HCT116 (cell line): ENCODE data around the gene ZNF521. TPM values are rescaled to one million over a fixed set of nuclear protein-coding genes. Genes with fewer than 3 reads are reported as not detected.

Experiments used
- ATAC-seq: fragments of 200-7000 bp; cut with Tn5 transposase; 2 replicates; pipeline ENCODE4 v1.9.1; 2020; ENCODE audit warnings: mild to moderate bottlenecking, moderate library complexity
- BruUV-seq: library from RNA; stranded (reverse); fragments of 400-500 nt; replicated peaks from 2 replicates; lab custom pipeline; 2021; lab: Mats Ljungman, UMichigan
- CTCF ChIA-PET: fragments of 300-600 bp; sonication (Branson Sonifier 250); formaldehyde crosslinking; loops from one replicate; lab custom pipeline; 2021; ENCODE audit warnings: antibody characterized with exemption; lab: Charles Lee
- POLR2A ChIA-PET: fragments of 300-600, 350-600 bp; sonication (Branson Sonifier 250); formaldehyde crosslinking; loops from one replicate; lab custom pipeline; 2021; ENCODE audit warnings: antibody characterized with exemption; lab: Charles Lee
- RAD21 ChIA-PET, 2 experiments: fragments of 300-600 bp; sonication (Branson Sonifier 250); formaldehyde crosslinking; loops; one replicate each; lab custom pipeline; 2023; ENCODE audit warnings: low total read pairs in 2 of 2; ENCODE audit not compliant: uncharacterized antibody in 2 of 2, unreplicated experiment in 2 of 2, low non-redundant PET in 1 of 2; lab: Charles Lee
- DNase-seq: peaks from one replicate; pipeline ENCODE4 v3.0.0-alpha.2; 2010; ENCODE audit warnings: low read depth, low spot score
- H2AFZ ChIP-seq: fragments of 200-600 bp; shearing (Covaris generic), sonication (generic); 2 replicates; pipeline ENCODE4 v1.6.1; 2017; ENCODE audit warnings: low read depth, mixed run types, mixed read lengths, antibody characterized with exemption, low read length; ENCODE audit not compliant: poor library complexity, severe bottlenecking
- H3K27ac ChIP-seq: 2 replicates; pipeline ENCODE4 v1.5.1; 2012; ENCODE audit warnings: low read depth, low read length
- H3K27me3 ChIP-seq: fragments of 200-600 bp; sonication (generic); 2 replicates; pipeline ENCODE4 v1.6.1; 2016; ENCODE audit warnings: mixed run types, low read length, mixed read lengths; ENCODE audit not compliant: insufficient read depth
- H3K36me3 ChIP-seq, 2 experiments: fragments of 200-500 bp in 1 of 2; fragments of 200-600 bp in 1 of 2; sonication (Bioruptor generic) in 1 of 2; sonication (generic) in 1 of 2; 2 replicates each; pipeline versions ENCODE4 v1.5.1 to v1.6.1; 2014 to 2016; ENCODE audit warnings: low read length in 2 of 2, inconsistent platforms in 1 of 2, mixed read lengths in 1 of 2, mixed run types in 1 of 2; ENCODE audit not compliant: insufficient read depth in 2 of 2, control insufficient read depth in 1 of 2
- H3K4me1 ChIP-seq, 2 experiments: fragments of 200-600 bp in 1 of 2; sonication (generic) in 1 of 2; 2 replicates each; pipeline versions ENCODE4 v1.5.1 to v1.6.1; 2012 to 2017; ENCODE audit warnings: low read length in 2 of 2, inconsistent platforms in 1 of 2, mild to moderate bottlenecking in 1 of 2, mixed read lengths in 1 of 2, mixed run types in 1 of 2, moderate library complexity in 1 of 2; ENCODE audit not compliant: insufficient read depth in 2 of 2, control insufficient read depth in 1 of 2
- H3K4me2 ChIP-seq: fragments of 200-600 bp; sonication (generic); 2 replicates; pipeline ENCODE4 v1.6.1; 2017; ENCODE audit warnings: mixed run types, low read length, mixed read lengths
- H3K4me3 ChIP-seq, 2 experiments: fragments of 200-600 bp in 1 of 2; sonication (generic) in 1 of 2; replicated peaks in 1 of 2; 2 replicates each; pipeline ENCODE4 v1.5.1; 2011 to 2016; ENCODE audit warnings: low read length in 2 of 2, control low read depth in 1 of 2, low read depth in 1 of 2, mild to moderate bottlenecking in 1 of 2, mixed read lengths in 1 of 2, mixed run types in 1 of 2
- H3K79me2 ChIP-seq: fragments of 200-600 bp; sonication (generic); 2 replicates; pipeline ENCODE4 v1.6.1; 2017; ENCODE audit warnings: mild to moderate bottlenecking, mixed run types, low read length, moderate library complexity, mixed read lengths; ENCODE audit not compliant: insufficient read depth
- H3K9ac ChIP-seq: fragments of 200-600 bp; sonication (generic); 2 replicates; pipeline ENCODE4 v1.6.1; 2016; ENCODE audit warnings: low read length, mixed read lengths
- H3K9me2 ChIP-seq: fragments of 200-600 bp; sonication (generic), shearing (Covaris generic); 2 replicates; pipeline ENCODE4 v1.6.1; 2017; ENCODE audit warnings: mixed run types, mild to moderate bottlenecking, moderate library complexity; ENCODE audit not compliant: insufficient read depth
- H3K9me3 ChIP-seq, 2 experiments: fragments of 200-500 bp in 1 of 2; fragments of 200-600 bp in 1 of 2; sonication (Bioruptor generic) in 1 of 2; sonication (generic) in 1 of 2; 2 replicates each; pipeline ENCODE4 v1.6.1; 2014 to 2017; ENCODE audit warnings: low read length in 2 of 2, mixed read lengths in 2 of 2, inconsistent platforms in 1 of 2, low read depth in 1 of 2, mild to moderate bottlenecking in 1 of 2, mixed run types in 1 of 2, moderate library complexity in 1 of 2; ENCODE audit not compliant: control insufficient read depth in 1 of 2, insufficient read depth in 1 of 2
- H4K20me1 ChIP-seq: fragments of 200-600 bp; sonication (generic), shearing (Covaris generic); 2 replicates; pipeline ENCODE4 v1.6.1; 2017; ENCODE audit warnings: mixed run types, mild to moderate bottlenecking, moderate library complexity; ENCODE audit not compliant: insufficient read depth
- ATF3 ChIP-seq: IDR thresholded peaks from 2 replicates; pipeline ENCODE4 v1.6.1; 2012
- CBX3 ChIP-seq: IDR thresholded peaks from 2 replicates; pipeline ENCODE4 v1.6.1; 2012; ENCODE audit warnings: low read depth
- CTCF ChIP-seq, 3 experiments: fragments of 200-600 bp in 1 of 3; sonication (generic) in 1 of 3; IDR thresholded peaks in 2 of 3; conservative IDR thresholded peaks in 1 of 3; 2 replicates each; pipeline ENCODE4 v1.5.1; 2012 to 2017; ENCODE audit warnings: low read depth in 2 of 3, low read length in 2 of 3, antibody characterized with exemption in 1 of 3, borderline replicate concordance in 1 of 3, control low read depth in 1 of 3, mild to moderate bottlenecking in 1 of 3, mixed read lengths in 1 of 3, mixed run types in 1 of 3, moderate library complexity in 1 of 3; ENCODE audit not compliant: insufficient read depth in 1 of 3
- EGR1 ChIP-seq: IDR thresholded peaks from 2 replicates; pipeline ENCODE4 v1.6.1; 2012; ENCODE audit warnings: low read depth
- ELF1 ChIP-seq: IDR thresholded peaks from 2 replicates; pipeline ENCODE4 v1.6.1; 2012; ENCODE audit warnings: low read depth, borderline replicate concordance
- EZH2 ChIP-seq: fragments of 200-600 bp; sonication (generic); IDR thresholded peaks from 2 replicates; pipeline ENCODE4 v1.6.1; 2017; ENCODE audit warnings: antibody characterized with exemption, mixed run types
- EZH2phosphoT487 ChIP-seq: fragments of 200-600 bp; IDR thresholded peaks from 2 replicates; pipeline ENCODE4 v1.6.1; 2018; ENCODE audit warnings: antibody characterized with exemption, borderline replicate concordance
- FOSL1 ChIP-seq: IDR thresholded peaks from 2 replicates; pipeline ENCODE4 v1.6.1; 2012; ENCODE audit warnings: low read depth
- MAX ChIP-seq: IDR thresholded peaks from 2 replicates; pipeline ENCODE4 v1.6.1; 2012
- POLR2A ChIP-seq: IDR thresholded peaks from 2 replicates; pipeline ENCODE4 v1.7.0; 2011; ENCODE audit warnings: borderline replicate concordance; ENCODE audit not compliant: insufficient read depth, insufficient read length; ENCODE audit errors: extremely low read depth
- POLR2AphosphoS5 ChIP-seq: IDR thresholded peaks from 2 replicates; pipeline ENCODE4 v1.6.1; 2011; ENCODE audit warnings: mild to moderate bottlenecking, low read depth, low read length, moderate library complexity
- REST ChIP-seq: IDR thresholded peaks from 2 replicates; pipeline ENCODE4 v1.6.1; 2012; ENCODE audit warnings: low read depth
- SIN3A ChIP-seq: IDR thresholded peaks from 2 replicates; pipeline ENCODE4 v1.6.1; 2012; ENCODE audit warnings: low read depth
- YY1 ChIP-seq: IDR thresholded peaks from 2 replicates; pipeline ENCODE4 v1.6.1; 2011; ENCODE audit warnings: low read length, low read depth, moderate library complexity, mild to moderate bottlenecking; ENCODE audit not compliant: insufficient replicate concordance; ENCODE audit errors: extremely low read depth
- intact Hi-C: fragments of 100-400 bp; cut with micrococcal nuclease; formaldehyde crosslinking; loops from 2 replicates; pipeline ENCODE4 v1.10.0; 2022
- total RNA-seq: library from RNA; stranded (reverse); gene quantifications from one replicate; pipeline ENCODE4 v1.2.1, GENCODE V29; 2021; ENCODE audit not compliant: unreplicated experiment

The ZNF521 gene
- total RNA-seq, 1 experiment from 2014 or later, result 0.10 TPM

GRCh38 chr18:25111377-25112288 lies 240.3 kb downstream of the ZNF521 start:
- H3K9me3 ChIP-seq, result no peaks in the 10 kb centered on the region
- ChIA-PET CTCF (no interaction called here), POLR2A (no interaction called here), RAD21 (no interaction called here)
- H3K9ac ChIP-seq, result no peak overlapping the region
- no peaks in the 10 kb centered on the region for H4K20me1 ChIP-seq
- no peaks in the 10 kb centered on the region for H3K4me1 ChIP-seq
- H3K9me2 ChIP-seq, result no peaks in the 10 kb centered on the region
- H3K79me2 ChIP-seq, result no peaks in the 10 kb centered on the region
- no TSS peak for BruUV-seq
- TF ChIP-seq CBX3 (no peak), EZH2 (no peak), FOSL1 (no peak), REST (no peak), POLR2A (no peak), YY1 (no peak), CTCF (IDR thresholded peaks at IDR 0.05 in 2 of 3, conservative IDR thresholded peaks at IDR 0.05 in 1 of 3; ENCODE audit: borderline replicate concordance in 1 of 3, insufficient read depth in 1 of 3, low read depth in 2 of 3, low read length in 2 of 3) (no peak), SIN3A (no peak), POLR2AphosphoS5 (no peak), EGR1 (no peak), ELF1 (no peak), MAX (no peak), EZH2phosphoT487 (no peak), ATF3 (no peak)
- H3K27ac ChIP-seq, result no peak overlapping the region
- intact Hi-C loops, result no loop called here
- no peak for ATAC-seq
- no peak overlapping the region for H3K4me2 ChIP-seq
- H3K4me3 ChIP-seq, result no peak overlapping the region
- no peak for DNase-seq
- H2AFZ ChIP-seq, result no peak overlapping the region
- H3K36me3 ChIP-seq, result no peaks in the 10 kb centered on the region
- no peaks in the 10 kb centered on the region for H3K27me3 ChIP-seq
